IMR-90 (cell line): Measurements from ENCODE around the gene PLTP. TPM values are rescaled to one million over a fixed set of nuclear protein-coding genes. Genes with fewer than 3 reads are reported as not detected.

Experiments
- ATAC-seq: fragments of 200-7000 bp; cut with Tn5 transposase; 2 replicates; pipeline ENCODE4 v1.9.1; 2020; ENCODE audit warnings: low read depth, mild to moderate bottlenecking, moderate library complexity
- BruUV-seq: library from RNA; stranded (reverse); fragments of 400-500 nt; replicated peaks from 2 replicates; lab custom pipeline; 2021; lab: Mats Ljungman, UMichigan
- CTCF ChIA-PET: fragments of 300-600 bp; formaldehyde crosslinking; extraction: SDS; loops from one replicate; lab custom pipeline; 2021; ENCODE audit warnings: antibody characterized with exemption; lab: Yijun Ruan, JAX
- POLR2A ChIA-PET: fragments of 300-600 bp; sonication (Branson Sonifier 250); formaldehyde crosslinking; loops from one replicate; lab custom pipeline; 2022; ENCODE audit warnings: antibody characterized with exemption; ENCODE audit not compliant: unreplicated experiment; lab: Charles Lee
- DNase-seq: peaks from one replicate; pipeline ENCODE4 v3.0.0; 2013
- H2AFZ ChIP-seq: replicated peaks from 2 replicates; pipeline ENCODE3; 2013; ENCODE audit warnings: low read length, mild to moderate bottlenecking; ENCODE audit not compliant: poor library complexity
- H2AK5ac ChIP-seq: 2 replicates; pipeline ENCODE4 v1.6.1; 2013; ENCODE audit warnings: low read depth, low read length, inconsistent platforms
- H2AK9ac ChIP-seq: replicated peaks from 2 replicates; pipeline ENCODE3; 2013; ENCODE audit warnings: mild to moderate bottlenecking, low read depth, low read length, moderate library complexity; ENCODE audit not compliant: poor library complexity
- H2BK120ac ChIP-seq: 2 replicates; pipeline ENCODE4 v1.6.1; 2013; ENCODE audit warnings: low read depth, low read length, inconsistent platforms
- H2BK15ac ChIP-seq: 3 replicates; pipeline ENCODE4 v1.6.1; 2013; ENCODE audit warnings: low read depth, low read length, inconsistent platforms
- H2BK20ac ChIP-seq: 2 replicates; pipeline ENCODE4 v1.6.1; 2013; ENCODE audit warnings: low read depth, mild to moderate bottlenecking, inconsistent platforms, low read length, moderate library complexity
- H2BK5ac ChIP-seq: 2 replicates; pipeline ENCODE4 v1.6.1; 2013; ENCODE audit warnings: mild to moderate bottlenecking, low read depth, low read length, inconsistent platforms; ENCODE audit not compliant: poor library complexity, severe bottlenecking
- H3K14ac ChIP-seq: replicated peaks from 2 replicates; pipeline ENCODE4 v1.6.1; 2013; ENCODE audit warnings: low read depth, low read length, inconsistent platforms
- H3K18ac ChIP-seq: 2 replicates; pipeline ENCODE4 v1.6.1; 2013; ENCODE audit warnings: low read depth, low read length, control low read depth
- H3K23ac ChIP-seq: 2 replicates; pipeline ENCODE4 v1.6.1; 2013; ENCODE audit warnings: low read depth, low read length, inconsistent platforms
- H3K27ac ChIP-seq: 2 replicates; pipeline ENCODE4 v1.5.1; 2013; ENCODE audit warnings: mild to moderate bottlenecking, control low read depth, low read length; ENCODE audit not compliant: insufficient read depth
- H3K27me3 ChIP-seq: 2 replicates; pipeline ENCODE4 v1.6.1; 2013; ENCODE audit warnings: low read length; ENCODE audit not compliant: control insufficient read depth, insufficient read depth
- H3K36me3 ChIP-seq: 2 replicates; pipeline ENCODE4 v1.6.1; 2013; ENCODE audit warnings: low read length, mixed read lengths; ENCODE audit not compliant: control insufficient read depth, insufficient read depth
- H3K4ac ChIP-seq: 2 replicates; pipeline ENCODE4 v1.6.1; 2013; ENCODE audit warnings: low read depth, low read length, inconsistent platforms
- H3K4me1 ChIP-seq: 2 replicates; pipeline ENCODE4 v1.6.1; 2013; ENCODE audit warnings: low read length, mixed read lengths; ENCODE audit not compliant: control insufficient read depth, insufficient read depth
- H3K4me2 ChIP-seq: 2 replicates; pipeline ENCODE4 v1.6.1; 2013; ENCODE audit warnings: low read depth, mild to moderate bottlenecking, control low read depth, low read length, moderate library complexity
- H3K4me3 ChIP-seq: 2 replicates; pipeline ENCODE4 v1.5.1; 2013; ENCODE audit warnings: low read depth, mild to moderate bottlenecking, control low read depth, low read length, moderate library complexity; ENCODE audit not compliant: insufficient read depth
- H3K56ac ChIP-seq: 2 replicates; pipeline ENCODE4 v1.6.1; 2013; ENCODE audit warnings: low read length, inconsistent platforms; ENCODE audit not compliant: insufficient read depth; ENCODE audit errors: extremely low read depth
- H3K79me1 ChIP-seq, 2 experiments: 2 replicates each; pipeline ENCODE4 v1.6.1; 2013; ENCODE audit warnings: low read length in 2 of 2, inconsistent platforms in 1 of 2, low read depth in 1 of 2
- H3K9ac ChIP-seq: 2 replicates; pipeline ENCODE4 v1.6.1; 2013; ENCODE audit warnings: low read depth, low read length, control low read depth
- H3K9me1 ChIP-seq: 2 replicates; pipeline ENCODE4 v1.6.1; 2013; ENCODE audit warnings: low read length, inconsistent platforms; ENCODE audit not compliant: insufficient read depth
- H3K9me3 ChIP-seq: 2 replicates; pipeline ENCODE4 v1.6.1; 2013; ENCODE audit warnings: low read length; ENCODE audit not compliant: control insufficient read depth, insufficient read depth
- H4K20me1 ChIP-seq: 2 replicates; pipeline ENCODE4 v1.6.1; 2013; ENCODE audit warnings: low read length, inconsistent platforms; ENCODE audit not compliant: insufficient read depth
- H4K5ac ChIP-seq: 2 replicates; pipeline ENCODE4 v1.6.1; 2013; ENCODE audit warnings: mild to moderate bottlenecking, low read depth, low read length, control low read depth
- H4K8ac ChIP-seq, 2 experiments: 2 replicates each; pipeline ENCODE4 v1.6.1; 2013; ENCODE audit warnings: low read depth in 2 of 2, low read length in 2 of 2, control low read depth in 1 of 2, inconsistent platforms in 1 of 2
- H4K91ac ChIP-seq: 2 replicates; pipeline ENCODE4 v1.6.1; 2013; ENCODE audit warnings: low read depth, low read length, inconsistent platforms; ENCODE audit not compliant: insufficient read depth
- BHLHE40 ChIP-seq: fragments of 150-350 bp; IDR thresholded peaks from 2 replicates; pipeline ENCODE4 v1.6.1; 2016; ENCODE audit warnings: mild to moderate bottlenecking, low read depth, low read length
- CEBPB ChIP-seq: IDR thresholded peaks from 2 replicates; pipeline ENCODE4 v1.6.1; 2012; ENCODE audit warnings: low read depth, low read length, improper control_type of control experiment
- ELK1 ChIP-seq: fragments of 150-350 bp; IDR thresholded peaks from 2 replicates; pipeline ENCODE4 v1.6.1; 2016; ENCODE audit warnings: low read depth, mild to moderate bottlenecking, low read length, moderate library complexity, borderline replicate concordance
- MAFK ChIP-seq: IDR thresholded peaks from 2 replicates; pipeline ENCODE4 v1.6.1; 2012; ENCODE audit warnings: low read depth, low read length, improper control_type of control experiment
- MAZ ChIP-seq: IDR thresholded peaks from 2 replicates; pipeline ENCODE4 v1.6.1; 2012; ENCODE audit warnings: low read depth, mild to moderate bottlenecking, low read length, improper control_type of control experiment, moderate library complexity, borderline replicate concordance
- NFE2L2 ChIP-seq: fragments of 150-350 bp; IDR thresholded peaks from 2 replicates; pipeline ENCODE4 v1.6.1; 2016; ENCODE audit warnings: low read depth, mild to moderate bottlenecking, low read length
- WGBS, 2 experiments: methylation state at CpG; one replicate each; pipeline versions ENCODE4 v1.1.5 to v1.1.7; 2013; ENCODE audit warnings: missing lambda C conversion rate in 2 of 2; ENCODE audit not compliant: insufficient read length in 1 of 2; ENCODE audit errors: extremely low coverage in 2 of 2; 5-methylcytosine and 5-hydroxymethylcytosine counted together
- dilution Hi-C: fragments of 300-500 bp; cut with HindIII; formaldehyde crosslinking; loops from one replicate; pipeline ENCODE4 v1.14.3; 2018; ENCODE audit warnings: low sequenced_read_pairs; ENCODE audit not compliant: unreplicated experiment
- in situ Hi-C: fragments of 300-500 bp; cut with MboI; formaldehyde crosslinking; loops from 3 replicates; pipeline ENCODE4 v1.14.3; 2019; ENCODE audit warnings: low sequenced_read_pairs, inconsistent platforms, mixed read lengths
- intact Hi-C: fragments of 100-400 bp; cut with micrococcal nuclease; formaldehyde crosslinking; loops from 2 replicates; pipeline ENCODE4 v1.10.0; 2022
- polyA plus RNA-seq, 3 experiments: library from polyadenylated mRNA; depleted of rRNA; stranded (reverse); fragments of >200 nt; gene quantifications; 2 replicates each; pipeline ENCODE4 v1.2.3, GENCODE V29; 2012; ENCODE audit warnings: low replicate concordance in 1 of 3
- total RNA-seq: library from RNA; depleted of rRNA; stranded (reverse); fragments of >200 nt; gene quantifications from 2 replicates; pipeline ENCODE4 v1.2.3, GENCODE V29; 2012; rRNA removed

PLTP gene
- total and polyA plus RNA-seq, 2 of the 4 experiments (the other 2 are of a cell fraction): 5.4 to 55.8 TPM

GRCh38 chr20:45848969-45849582, 62.9 kb downstream of the PLTP start:
- POLR2A ChIA-PET: no interaction called here

More at GRCh38 chr20:45848969-45849582, 62.9 kb downstream of the PLTP start:
- Histone ChIP-seq H3K27ac (no peak overlapping the region), H3K23ac (no peak overlapping the region), H4K5ac (no peak overlapping the region), H4K91ac (no peak overlapping the region), H3K79me1 (peaks cover 10 to 41% of the 10 kb centered on the region in 2 experiments), H3K56ac (no peak overlapping the region), H2BK20ac (no peak overlapping the region), H2AK5ac (no peak overlapping the region), H3K9ac (no peak overlapping the region), H2AFZ (no peak overlapping the region), H2AK9ac (no peak overlapping the region), H4K20me1 (peaks cover 5% of the 10 kb centered on the region; the same call in 1 of the 2 replicates), H3K36me3 (peaks cover 38% of the 10 kb centered on the region), H3K4ac (no peak overlapping the region), H3K27me3 (no peaks in the 10 kb centered on the region), H3K9me3 (no peaks in the 10 kb centered on the region), H3K4me1 (no peaks in the 10 kb centered on the region), H2BK15ac (no peak overlapping the region), H3K18ac (no peak overlapping the region), H3K4me3 (no peak overlapping the region), H2BK5ac (no peak overlapping the region), H2BK120ac (no peak overlapping the region), H3K14ac (no peak overlapping the region), H3K9me1 (peaks cover 11% of the 10 kb centered on the region; the same call in 1 of the 2 replicates), H3K4me2 (no peak overlapping the region), H4K8ac (no peak overlapping the region)
- CTCF ChIA-PET: no interaction called here
- no CpG with 5 or more reads among the region's 8 CpGs for WGBS, 2 experiments
- no TSS peak for BruUV-seq
- in situ Hi-C loops (no loop called here), intact Hi-C loops (no loop called here), dilution Hi-C loops (no loop called here)
- no peak for ATAC-seq
- TF ChIP-seq MAZ (no peak), NFE2L2 (no peak), ELK1 (no peak), BHLHE40 (no peak), CEBPB (no peak), MAFK (no peak)
- DNase-seq: no peak

Other genes with a start within 250 kb of the PLTP start
- not detected in 2 replicates for gene WFDC11, start 241.9 kb downstream of the PLTP start, total RNA-seq
- gene WFDC11, start 241.9 kb downstream of the PLTP start, polyA plus RNA-seq (2012; rRNA removed): not detected in 2 replicates
- gene WFDC13, start 210.1 kb downstream of the PLTP start, total RNA-seq: not detected in 2 replicates
- not detected in 2 replicates for gene WFDC13, start 210.1 kb downstream of the PLTP start, polyA plus RNA-seq (2012; rRNA removed)
- not detected in 2 replicates for gene WFDC10B, start 207.1 kb downstream of the PLTP start, total RNA-seq
- gene WFDC10B, start 207.1 kb downstream of the PLTP start, polyA plus RNA-seq (2012; rRNA removed): not detected in 2 replicates
- gene SPINT4, start 189.8 kb downstream of the PLTP start, total RNA-seq: not detected in 2 replicates
- gene SPINT4, start 189.8 kb downstream of the PLTP start, polyA plus RNA-seq (2012; rRNA removed): not detected in 2 replicates
- gene WFDC3, start 120.3 kb downstream of the PLTP start, total RNA-seq: 0.18 TPM in 1 of 2 replicates, not detected in the other
- 0.87 and 1.4 TPM in 2 replicates for gene WFDC3, start 120.3 kb downstream of the PLTP start, polyA plus RNA-seq (2012; rRNA removed)
- gene DNTTIP1, start 120.2 kb downstream of the PLTP start, total RNA-seq: 17.8 and 19.4 TPM in 2 replicates
- 51.0 and 53.7 TPM in 2 replicates for gene DNTTIP1, start 120.2 kb downstream of the PLTP start, polyA plus RNA-seq (2012; rRNA removed)
- 43.4 and 43.6 TPM in 2 replicates for gene UBE2C, start 99.5 kb downstream of the PLTP start, total RNA-seq
- 120 and 124 TPM in 2 replicates for gene UBE2C, start 99.5 kb downstream of the PLTP start, polyA plus RNA-seq (2012; rRNA removed)
- gene TNNC2, start 84.8 kb downstream of the PLTP start, total RNA-seq: 0.28 TPM in 1 of 2 replicates, not detected in the other
- 0.46 and 0.53 TPM in 2 replicates for gene TNNC2, start 84.8 kb downstream of the PLTP start, polyA plus RNA-seq (2012; rRNA removed)
- gene SNX21, start 78.4 kb downstream of the PLTP start, total RNA-seq: 10.0 and 11.1 TPM in 2 replicates
- 17.9 and 19.2 TPM in 2 replicates for gene SNX21, start 78.4 kb downstream of the PLTP start, polyA plus RNA-seq (2012; rRNA removed)
- 27.8 and 29.8 TPM in 2 replicates for gene ACOT8, start 54.8 kb downstream of the PLTP start, total RNA-seq
- 47.5 and 54.3 TPM in 2 replicates for gene ACOT8, start 54.8 kb downstream of the PLTP start, polyA plus RNA-seq (2012; rRNA removed)
- 8.1 and 8.6 TPM in 2 replicates for gene ZSWIM3, start 54.5 kb downstream of the PLTP start, total RNA-seq
- 2.8 and 3.3 TPM in 2 replicates for gene ZSWIM3, start 54.5 kb downstream of the PLTP start, polyA plus RNA-seq (2012; rRNA removed)
- gene ZSWIM1, start 30.9 kb downstream of the PLTP start, total RNA-seq: 7.8 and 10.0 TPM in 2 replicates
- gene ZSWIM1, start 30.9 kb downstream of the PLTP start, polyA plus RNA-seq (2012; rRNA removed): 4.2 and 4.6 TPM in 2 replicates
- 0.18 TPM in 1 of 2 replicates, not detected in the other for gene SPATA25, start 24.5 kb downstream of the PLTP start, total RNA-seq
- gene SPATA25, start 24.5 kb downstream of the PLTP start, polyA plus RNA-seq (2012; rRNA removed): 0.36 and 1.0 TPM in 2 replicates
- 0.56 and 1.1 TPM in 2 replicates for gene NEURL2, start 20.9 kb downstream of the PLTP start, total RNA-seq
- 2.0 and 2.5 TPM in 2 replicates for gene NEURL2, start 20.9 kb downstream of the PLTP start, polyA plus RNA-seq (2012; rRNA removed)
- 19.0 and 30.3 TPM in 2 replicates for gene CTSA, start 20.8 kb downstream of the PLTP start, total RNA-seq
- gene CTSA, start 20.8 kb downstream of the PLTP start, polyA plus RNA-seq (2012; rRNA removed): 290 and 312 TPM in 2 replicates
- gene PCIF1, start 22.5 kb upstream of the PLTP start, total RNA-seq: 5.4 and 6.1 TPM in 2 replicates
- 17.8 and 18.3 TPM in 2 replicates for gene PCIF1, start 22.5 kb upstream of the PLTP start, polyA plus RNA-seq (2012; rRNA removed)
- 11.8 and 12.5 TPM in 2 replicates for gene ZNF335, start 60.0 kb upstream of the PLTP start, total RNA-seq
- 17.8 and 20.2 TPM in 2 replicates for gene ZNF335, start 60.0 kb upstream of the PLTP start, polyA plus RNA-seq (2012; rRNA removed)
- gene MMP9, start 96.8 kb upstream of the PLTP start, total RNA-seq: under 0.01 TPM in 2 replicates
- gene MMP9, start 96.8 kb upstream of the PLTP start, polyA plus RNA-seq (2012; rRNA removed): 0.16 and 0.17 TPM in 2 replicates
- gene SLC12A5, start 117.1 kb upstream of the PLTP start, total RNA-seq: not detected in 2 replicates
- 2.2 and 3.4 TPM in 2 replicates for gene SLC12A5, start 117.1 kb upstream of the PLTP start, polyA plus RNA-seq (2012; rRNA removed)
- 20.6 and 22.5 TPM in 2 replicates for gene NCOA5, start 177.8 kb upstream of the PLTP start, total RNA-seq
- 17.0 and 17.4 TPM in 2 replicates for gene NCOA5, start 177.8 kb upstream of the PLTP start, polyA plus RNA-seq (2012; rRNA removed)
- gene CD40, start 206.2 kb upstream of the PLTP start, total RNA-seq: 0.28 and 0.36 TPM in 2 replicates
- 0.52 and 0.92 TPM in 2 replicates for gene CD40, start 206.2 kb upstream of the PLTP start, polyA plus RNA-seq (2012; rRNA removed)